Gastroesophageal sphincter (tissue), 3 donors: ENCODE results near the gene NFATC4.

Experiments used
- EP300 ChIP-seq: sonication (generic); formaldehyde crosslinking; IDR thresholded peaks from one replicate; pipeline ENCODE4 v1.6.1; 2017; ENCODE audit warnings: antibody characterized with exemption, mild to moderate bottlenecking
- POLR2A ChIP-seq, 2 donors: fragments of 450-650 bp; IDR thresholded peaks; one replicate each; pipeline ENCODE4 v1.6.1; 2017; ENCODE audit warnings: antibody characterized with exemption in 2 of 2, mild to moderate bottlenecking in 2 of 2, moderate library complexity in 1 of 2
- POLR2AphosphoS5 ChIP-seq: sonication (generic); formaldehyde crosslinking; IDR thresholded peaks from one replicate; pipeline ENCODE4 v1.6.1; 2017; ENCODE audit warnings: antibody characterized with exemption
- TF ChIP-seq, protein P1 (sequence below), 4 experiments: fragments of 200-600 bp in 2 of 4; fragments of 450-650 bp in 2 of 4; sonication (generic) in 1 of 4; IDR thresholded peaks; one replicate each; pipeline ENCODE4 v1.5.1; 2017 to 2019; ENCODE audit warnings: antibody characterized with exemption in 4 of 4, mild to moderate bottlenecking in 2 of 4, moderate library complexity in 2 of 4

DNA sequence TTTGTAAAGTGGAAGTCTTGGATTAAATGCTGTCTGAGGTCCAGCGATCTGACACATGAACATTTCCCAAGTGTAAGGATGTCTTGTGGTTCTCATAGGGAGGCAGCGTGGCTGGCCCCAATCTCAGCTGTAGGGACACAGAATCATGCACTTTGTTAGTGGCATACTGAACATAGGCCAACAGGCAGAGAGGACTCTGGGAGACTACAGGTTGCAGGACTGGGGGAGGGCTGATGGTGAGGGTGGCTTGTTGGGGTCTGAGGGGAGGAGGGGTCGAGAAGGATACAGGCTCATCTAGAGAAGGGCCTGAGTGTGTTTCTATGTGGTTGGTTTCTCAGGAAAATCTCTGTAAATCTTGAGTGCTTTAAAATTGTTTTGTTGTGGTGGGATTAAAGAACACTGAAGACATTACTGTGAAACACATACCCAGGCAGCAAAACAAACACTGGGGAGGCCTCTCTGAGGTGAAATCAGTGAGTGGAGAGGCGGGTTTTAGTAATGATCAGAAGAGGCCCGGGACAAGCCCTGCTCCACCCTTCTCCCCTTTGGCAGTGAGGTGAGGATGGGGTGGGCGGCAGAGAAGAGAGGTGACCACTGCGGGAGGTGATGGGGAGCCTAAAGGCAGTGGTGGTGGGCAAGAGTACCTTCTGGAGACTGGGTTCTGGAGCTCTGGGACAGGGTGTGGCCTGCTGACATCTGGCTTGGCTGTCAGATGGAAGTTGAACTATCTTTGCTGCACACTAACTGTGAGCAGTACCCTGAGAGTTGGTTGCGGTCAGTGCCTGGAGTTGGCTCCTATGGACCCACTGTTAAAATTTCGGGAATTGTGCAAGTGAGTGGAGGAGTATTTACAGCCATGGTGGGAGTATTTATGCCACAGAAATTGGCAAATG, 34.1 kb downstream of the NFATC4 start:
- TF ChIP-seq, protein P1, sequence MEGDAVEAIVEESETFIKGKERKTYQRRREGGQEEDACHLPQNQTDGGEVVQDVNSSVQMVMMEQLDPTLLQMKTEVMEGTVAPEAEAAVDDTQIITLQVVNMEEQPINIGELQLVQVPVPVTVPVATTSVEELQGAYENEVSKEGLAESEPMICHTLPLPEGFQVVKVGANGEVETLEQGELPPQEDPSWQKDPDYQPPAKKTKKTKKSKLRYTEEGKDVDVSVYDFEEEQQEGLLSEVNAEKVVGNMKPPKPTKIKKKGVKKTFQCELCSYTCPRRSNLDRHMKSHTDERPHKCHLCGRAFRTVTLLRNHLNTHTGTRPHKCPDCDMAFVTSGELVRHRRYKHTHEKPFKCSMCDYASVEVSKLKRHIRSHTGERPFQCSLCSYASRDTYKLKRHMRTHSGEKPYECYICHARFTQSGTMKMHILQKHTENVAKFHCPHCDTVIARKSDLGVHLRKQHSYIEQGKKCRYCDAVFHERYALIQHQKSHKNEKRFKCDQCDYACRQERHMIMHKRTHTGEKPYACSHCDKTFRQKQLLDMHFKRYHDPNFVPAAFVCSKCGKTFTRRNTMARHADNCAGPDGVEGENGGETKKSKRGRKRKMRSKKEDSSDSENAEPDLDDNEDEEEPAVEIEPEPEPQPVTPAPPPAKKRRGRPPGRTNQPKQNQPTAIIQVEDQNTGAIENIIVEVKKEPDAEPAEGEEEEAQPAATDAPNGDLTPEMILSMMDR (IDR thresholded peaks at IDR 0.05) = no peak
- no peak for TF ChIP-seq POLR2AphosphoS5
- TF ChIP-seq POLR2A (IDR thresholded peaks at IDR 0.05) = no peak
- no peak for TF ChIP-seq EP300
